Stomach (tissue), 9 donors: ENCODE measurements around the gene ACTN1. TPM values are rescaled to one million over a fixed set of nuclear protein-coding genes. Genes with fewer than 3 reads are reported as not detected.

Source experiments
- DNase-seq, 2 donors: peaks; one replicate each; pipeline versions ENCODE4 v3.0.0 to v3.0.0-alpha.2; 2013 to 2019
- H3K27ac ChIP-seq, 5 donors: fragments of 200-600 bp in 4 of 5; sonication (generic) in 4 of 5; one replicate each; pipeline ENCODE4 v1.5.1; 2013 to 2019; ENCODE audit warnings: mild to moderate bottlenecking in 1 of 5, moderate library complexity in 1 of 5
- H3K27me3 ChIP-seq, 3 donors: fragments of 200-600 bp; sonication (generic); one replicate each; pipeline ENCODE4 v1.5.1; 2017 to 2019; ENCODE audit warnings: mixed run types in 1 of 3
- H3K36me3 ChIP-seq, 4 donors: fragments of 200-600 bp; sonication (generic); 1 replicate in 3 of 4; 2 replicates in 1 of 4; pipeline ENCODE4 v1.5.1; 2016 to 2019
- H3K4me1 ChIP-seq, 4 donors: fragments of 200-600 bp; sonication (generic); one replicate each; pipeline ENCODE4 v1.5.1; 2016 to 2019
- H3K4me3 ChIP-seq, 4 donors: fragments of 200-600 bp; sonication (generic) in 3 of 4; one replicate each; pipeline ENCODE4 v1.5.1; 2016 to 2019; ENCODE audit warnings: mild to moderate bottlenecking in 1 of 4
- H3K9me3 ChIP-seq, 4 donors: fragments of 200-600 bp; sonication (generic); one replicate each; pipeline ENCODE4 v1.5.1; 2016 to 2019
- CTCF ChIP-seq, 7 experiments: fragments of 450-650 bp in 4 of 7; fragments of 200-600 bp in 3 of 7; sonication (generic) in 3 of 7; IDR thresholded peaks; one replicate each; pipeline ENCODE4 v1.5.1; 2016 to 2019; ENCODE audit warnings: antibody characterized with exemption in 7 of 7, control low read depth in 2 of 7, mild to moderate bottlenecking in 1 of 7
- EP300 ChIP-seq: sonication (generic); formaldehyde crosslinking; IDR thresholded peaks from one replicate; pipeline ENCODE4 v1.6.1; 2017; ENCODE audit warnings: antibody characterized with exemption
- POLR2A ChIP-seq, 4 donors: fragments of 450-650 bp; IDR thresholded peaks; one replicate each; pipeline ENCODE4 v1.6.1; 2016; ENCODE audit warnings: antibody characterized with exemption in 4 of 4, control low read depth in 2 of 4, mild to moderate bottlenecking in 1 of 4, moderate library complexity in 1 of 4
- POLR2AphosphoS5 ChIP-seq, 3 donors: sonication (generic); formaldehyde crosslinking; IDR thresholded peaks; one replicate each; pipeline ENCODE4 v1.6.1; 2016; ENCODE audit warnings: antibody characterized with exemption in 3 of 3
- WGBS, 5 donors: extraction: QIAGEN DNeasy Blood & Tissue Kit in 3 of 5; methylation state at CpG; one replicate each; pipeline versions ENCODE4 v1.1.5 to v1.1.7; 2013 to 2018; 5-methylcytosine and 5-hydroxymethylcytosine counted together
- intact Hi-C: fragments of 100-400 bp; cut with DNase I; formaldehyde crosslinking; loops from one replicate; pipeline ENCODE4 v1.15.1; 2023; ENCODE audit warnings: low total_unique reads
- polyA plus RNA-seq, 3 donors: library from polyadenylated mRNA; stranded (reverse); fragments of 200-250 nt; gene quantifications; one replicate each; pipeline ENCODE4 v1.2.3, GENCODE V29; 2013
- total RNA-seq, 5 donors: library from RNA; depleted of rRNA; stranded (reverse); fragments of >200 nt; gene quantifications; one replicate each; pipeline versions ENCODE4 v1.1.0 to v1.2.3, GENCODE V29; 2014 to 2016
- donor health status: healthy with polysubstance abuse.
- donor health status: Bipolar disorder and iron deficiency.
- donor health status: healthy.

ACTN1 gene
- total and polyA plus RNA-seq, 8 donors = 25.7 to 504 (median 196) TPM

- no peak overlapping the region for H3K4me3 ChIP-seq
- H3K9me3 ChIP-seq = no peaks in the 10 kb centered on the region
- no peak for DNase-seq
- H3K27ac ChIP-seq = peak overlapping the region in 4 of 5 donors; percentile 50 to 82 (median 58)
- H3K27me3 ChIP-seq = no peaks in the 10 kb centered on the region
- H3K4me1 ChIP-seq = peaks cover 0 to 62% (median 29%) of the 10 kb centered on the region in 4 donors
- TF ChIP-seq POLR2AphosphoS5 (IDR thresholded peaks at IDR 0.05) (no peak), EP300 (no peak), POLR2A (IDR thresholded peaks at IDR 0.05) (no peak), CTCF (IDR thresholded peaks at IDR 0.05) (no peak)
- WGBS, 5 donors = 76 to 90% (median 81%) methylated on average over 1 of the region's 1 CpG
- peaks cover 58 to 97% (median 90%) of the 10 kb centered on the region in 4 donors for H3K36me3 ChIP-seq
- intact Hi-C loops = no loop called here
Measured at GRCh38 chr14:68899033-68899603, 80.0 kb downstream of the ACTN1 start.

GRCh38 chr14:68898248-68899032, 80.7 kb downstream of the ACTN1 start:
- TF ChIP-seq POLR2A (IDR thresholded peaks at IDR 0.05) = no peak
- no peak for TF ChIP-seq POLR2AphosphoS5 (IDR thresholded peaks at IDR 0.05)
- TF ChIP-seq EP300 = no peak
- Histone ChIP-seq H3K27me3 (no peaks in the 10 kb centered on the region), H3K36me3 (peaks cover 58 to 97% (median 90%) of the 10 kb centered on the region in 4 donors), H3K27ac (peak overlapping the region in 4 of 5 donors; percentile 42 to 82 (median 58)), H3K9me3 (no peaks in the 10 kb centered on the region), H3K4me3 (no peak overlapping the region), H3K4me1 (peaks cover 0 to 65% (median 32%) of the 10 kb centered on the region in 4 donors)
- intact Hi-C loops = no loop called here
- no peak for DNase-seq
- WGBS, 5 donors = 67 to 83% (median 71%) methylated on average over 13 of the region's 13 CpGs

- WGBS, 5 donors = 67 to 82% (median 73%) methylated on average over 9 of the region's 9 CpGs
- Histone ChIP-seq H3K27me3 (no peaks in the 10 kb centered on the region), H3K4me3 (no peak overlapping the region), H3K36me3 (peaks cover 60 to 97% (median 90%) of the 10 kb centered on the region in 4 donors), H3K9me3 (no peaks in the 10 kb centered on the region), H3K4me1 (peaks cover 0 to 65% (median 34%) of the 10 kb centered on the region in 4 donors), H3K27ac (peak overlapping the region in 4 of 5 donors; percentile 42 to 82 (median 58))
- intact Hi-C loops = no loop called here
- no peak for TF ChIP-seq POLR2A (IDR thresholded peaks at IDR 0.05)
- TF ChIP-seq CTCF (IDR thresholded peaks at IDR 0.05) = no peak
- no peak for TF ChIP-seq EP300
- DNase-seq = no peak
Measured at GRCh38 chr14:68897559-68898155, 81.4 kb downstream of the ACTN1 start.

GRCh38 chr14:68896132-68896531, 83.0 kb downstream of the ACTN1 start:
- peaks cover 59 to 97% (median 90%) of the 10 kb centered on the region in 4 donors for H3K36me3 ChIP-seq
- 86 to 96% (median 91%) methylated on average over 9 of the region's 9 CpGs for WGBS, 5 donors
- H3K4me1 ChIP-seq = peaks cover 0 to 56% (median 30%) of the 10 kb centered on the region in 4 donors
- intact Hi-C loops = no loop called here
- no peaks in the 10 kb centered on the region for H3K9me3 ChIP-seq
- TF ChIP-seq EP300 (no peak), CTCF (IDR thresholded peaks at IDR 0.05) (no peak), POLR2AphosphoS5 (IDR thresholded peaks at IDR 0.05) (no peak), POLR2A (IDR thresholded peaks at IDR 0.05) (no peak)
- no peak overlapping the region for H3K4me3 ChIP-seq
- DNase-seq = no peak
- H3K27ac ChIP-seq = peak overlapping the region in 4 of 5 donors; percentile 14 to 82 (median 42)
- H3K27me3 ChIP-seq = no peaks in the 10 kb centered on the region
